Activated T-cell treated with anti-CD3 and anti-CD28 coated beads, Interleukin-2, amount 50 U/mL, for 4 hours (primary cell): ENCODE data around the gene POLR1C. TPM values are rescaled to one million over a fixed set of nuclear protein-coding genes. Genes with fewer than 3 reads are reported as not detected.
"Not testable (repeated sequence)": the region's sequence is repeated elsewhere in the genome, so short reads cannot be mapped to it uniquely, and the experiment has no call there.

Experiments used
- ATAC-seq, 2 donors: fragments of 200-7000 bp; cut with Tn5 transposase; one replicate each; pipeline ENCODE4 v1.10.0; 2021
- DNase-seq: peaks from one replicate; pipeline ENCODE4 v3.0.0-alpha.2; 2020
- H3K27me3 Mint-ChIP-seq: one replicate; pipeline ENCODE4 v1.8.0; 2021; ENCODE audit warnings: low read depth, mixed read lengths
- H3K36me3 Mint-ChIP-seq: one replicate; pipeline ENCODE4 v1.8.0; 2022; ENCODE audit warnings: mixed read lengths; ENCODE audit not compliant: insufficient read depth
- H3K4me1 Mint-ChIP-seq: one replicate; pipeline ENCODE4 v1.8.0; 2021; ENCODE audit warnings: low read depth, mixed read lengths
- H3K4me3 Mint-ChIP-seq: one replicate; pipeline ENCODE4 v1.8.0; 2021; ENCODE audit warnings: mild to moderate bottlenecking, moderate library complexity, mixed read lengths
- H3K9me3 Mint-ChIP-seq: one replicate; pipeline ENCODE4 v1.8.0; 2021; ENCODE audit warnings: mixed read lengths
- total RNA-seq, 3 donors: library from RNA; stranded (reverse); gene quantifications; one replicate each; pipeline ENCODE4 v1.2.1, GENCODE V29; 2021

The POLR1C gene
- total RNA-seq, 3 donors from 2014 or later: 192 to 231 (median 200) TPM

- peaks cover 13% of the 10 kb centered on the region for H3K36me3 Mint-ChIP-seq
- ATAC-seq (no peak), DNase-seq (no peak)
- H3K27me3 Mint-ChIP-seq: no peaks in the 10 kb centered on the region
- H3K9me3 Mint-ChIP-seq: no peaks in the 10 kb centered on the region
- H3K4me1 Mint-ChIP-seq: peaks cover 26% of the 10 kb centered on the region
- no peak overlapping the region for H3K4me3 Mint-ChIP-seq
Measured at GRCh38 chr6:43497689-43498088, 19.2 kb upstream of the POLR1C start.

- not testable (repeated sequence) for ATAC-seq, DNase-seq, H3K4me3 Mint-ChIP-seq, H3K27me3 Mint-ChIP-seq, H3K9me3 Mint-ChIP-seq
- Mint-ChIP-seq H3K36me3 (peaks cover 15% of the 10 kb centered on the region), H3K4me1 (peaks cover 22% of the 10 kb centered on the region)
Measured at GRCh38 chr6:43498291-43498690, 18.6 kb upstream of the POLR1C start.

GRCh38 chr6:43499028-43499815 lies 17.7 kb upstream of the POLR1C start:
- ATAC-seq (no peak), DNase-seq (no peak)
- Mint-ChIP-seq H3K4me3 (no peak overlapping the region), H3K9me3 (no peaks in the 10 kb centered on the region), H3K27me3 (no peaks in the 10 kb centered on the region), H3K36me3 (peaks cover 18% of the 10 kb centered on the region), H3K4me1 (peaks cover 15% of the 10 kb centered on the region)

- Mint-ChIP-seq H3K36me3 (peaks cover 18% of the 10 kb centered on the region), H3K27me3 (no peaks in the 10 kb centered on the region), H3K4me1 (no peaks in the 10 kb centered on the region), H3K4me3 (no peak overlapping the region), H3K9me3 (no peaks in the 10 kb centered on the region)
- DNase-seq: no peak
- ATAC-seq: no peak
Measured at GRCh38 chr6:43500921-43501320, 16.0 kb upstream of the POLR1C start.

- DNase-seq (no peak), ATAC-seq (no peak)
- peaks cover 18% of the 10 kb centered on the region for H3K36me3 Mint-ChIP-seq
- no peak overlapping the region for H3K4me3 Mint-ChIP-seq
- peaks cover 3% of the 10 kb centered on the region for H3K27me3 Mint-ChIP-seq
- H3K9me3 Mint-ChIP-seq: no peaks in the 10 kb centered on the region
- H3K4me1 Mint-ChIP-seq: no peaks in the 10 kb centered on the region
Measured at GRCh38 chr6:43502666-43503065, 14.2 kb upstream of the POLR1C start.

GRCh38 chr6:43503443-43503842 lies 13.4 kb upstream of the POLR1C start:
- DNase-seq (no peak), ATAC-seq (no peak)
- Mint-ChIP-seq H3K4me3 (no peak overlapping the region), H3K4me1 (no peaks in the 10 kb centered on the region), H3K36me3 (peaks cover 18% of the 10 kb centered on the region), H3K27me3 (peaks cover 8% of the 10 kb centered on the region), H3K9me3 (no peaks in the 10 kb centered on the region)

GRCh38 chr6:43504756-43505593 lies 11.9 kb upstream of the POLR1C start:
- no peaks in the 10 kb centered on the region for H3K9me3 Mint-ChIP-seq
- ATAC-seq: no peak
- H3K27me3 Mint-ChIP-seq: peaks cover 18% of the 10 kb centered on the region
- DNase-seq: no peak
- peaks cover 14% of the 10 kb centered on the region for H3K36me3 Mint-ChIP-seq
- H3K4me3 Mint-ChIP-seq: no peak overlapping the region
- peaks cover 7% of the 10 kb centered on the region for H3K4me1 Mint-ChIP-seq

GRCh38 chr6:43505718-43506117 lies 11.2 kb upstream of the POLR1C start:
- Mint-ChIP-seq H3K4me3 (no peak overlapping the region), H3K36me3 (peaks cover 12% of the 10 kb centered on the region), H3K9me3 (no peaks in the 10 kb centered on the region), H3K27me3 (peaks cover 18% of the 10 kb centered on the region), H3K4me1 (peaks cover 7% of the 10 kb centered on the region)
- DNase-seq: no peak
- no peak for ATAC-seq

GRCh38 chr6:43506171-43506570 lies 10.7 kb upstream of the POLR1C start:
- Mint-ChIP-seq H3K9me3 (no peaks in the 10 kb centered on the region), H3K27me3 (peaks cover 18% of the 10 kb centered on the region), H3K4me3 (no peak overlapping the region), H3K36me3 (peaks cover 14% of the 10 kb centered on the region), H3K4me1 (peaks cover 7% of the 10 kb centered on the region)
- ATAC-seq: no peak
- no peak for DNase-seq

- H3K4me1 Mint-ChIP-seq: peaks cover 12% of the 10 kb centered on the region
- no peak overlapping the region for H3K4me3 Mint-ChIP-seq
- H3K27me3 Mint-ChIP-seq: peaks cover 18% of the 10 kb centered on the region
- H3K9me3 Mint-ChIP-seq: no peaks in the 10 kb centered on the region
- DNase-seq (peak; percentile 77), ATAC-seq (peak; percentile 67 to 72)
- peaks cover 13% of the 10 kb centered on the region for H3K36me3 Mint-ChIP-seq
Measured at GRCh38 chr6:43506667-43507471, 10.0 kb upstream of the POLR1C start.

DNA sequence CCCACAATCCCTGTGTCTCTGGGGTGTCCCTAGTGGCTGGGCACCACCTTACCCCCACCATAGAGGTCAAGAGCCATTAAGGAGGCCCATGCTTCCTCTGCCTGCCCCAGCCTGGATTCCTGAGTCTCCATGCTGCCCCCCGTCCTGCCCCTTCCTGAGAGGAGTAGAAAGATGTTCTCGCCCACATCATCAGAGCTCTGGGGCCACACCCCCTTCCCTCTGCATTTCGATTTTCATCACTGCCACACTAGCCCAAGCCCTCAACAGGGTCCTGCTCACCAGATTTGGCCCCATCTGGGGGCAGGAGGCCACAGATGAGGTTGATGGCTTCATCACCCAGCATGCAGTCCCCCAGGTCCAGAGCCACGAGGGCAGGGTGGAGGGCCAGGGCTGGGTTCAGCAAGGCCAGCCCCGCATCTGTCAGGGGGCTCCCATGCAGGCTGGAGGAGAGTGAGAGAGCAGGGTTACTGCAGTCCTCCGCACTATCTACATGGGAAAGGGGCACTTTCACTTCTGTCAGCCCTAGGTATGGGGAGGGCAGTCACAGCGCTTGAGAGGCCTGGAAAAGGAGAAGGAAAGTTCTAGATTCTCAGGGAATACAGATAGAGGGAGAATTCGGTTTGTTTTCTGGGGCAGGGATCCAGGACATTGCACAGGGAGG lies 8.3 kb upstream of the POLR1C start:
- Mint-ChIP-seq H3K4me3 (peak overlapping the region; percentile 82), H3K27me3 (peaks cover 18% of the 10 kb centered on the region), H3K9me3 (no peaks in the 10 kb centered on the region), H3K36me3 (peaks cover 14% of the 10 kb centered on the region), H3K4me1 (peaks cover 16% of the 10 kb centered on the region)
- DNase-seq (no peak), ATAC-seq (no peak)

DNA sequence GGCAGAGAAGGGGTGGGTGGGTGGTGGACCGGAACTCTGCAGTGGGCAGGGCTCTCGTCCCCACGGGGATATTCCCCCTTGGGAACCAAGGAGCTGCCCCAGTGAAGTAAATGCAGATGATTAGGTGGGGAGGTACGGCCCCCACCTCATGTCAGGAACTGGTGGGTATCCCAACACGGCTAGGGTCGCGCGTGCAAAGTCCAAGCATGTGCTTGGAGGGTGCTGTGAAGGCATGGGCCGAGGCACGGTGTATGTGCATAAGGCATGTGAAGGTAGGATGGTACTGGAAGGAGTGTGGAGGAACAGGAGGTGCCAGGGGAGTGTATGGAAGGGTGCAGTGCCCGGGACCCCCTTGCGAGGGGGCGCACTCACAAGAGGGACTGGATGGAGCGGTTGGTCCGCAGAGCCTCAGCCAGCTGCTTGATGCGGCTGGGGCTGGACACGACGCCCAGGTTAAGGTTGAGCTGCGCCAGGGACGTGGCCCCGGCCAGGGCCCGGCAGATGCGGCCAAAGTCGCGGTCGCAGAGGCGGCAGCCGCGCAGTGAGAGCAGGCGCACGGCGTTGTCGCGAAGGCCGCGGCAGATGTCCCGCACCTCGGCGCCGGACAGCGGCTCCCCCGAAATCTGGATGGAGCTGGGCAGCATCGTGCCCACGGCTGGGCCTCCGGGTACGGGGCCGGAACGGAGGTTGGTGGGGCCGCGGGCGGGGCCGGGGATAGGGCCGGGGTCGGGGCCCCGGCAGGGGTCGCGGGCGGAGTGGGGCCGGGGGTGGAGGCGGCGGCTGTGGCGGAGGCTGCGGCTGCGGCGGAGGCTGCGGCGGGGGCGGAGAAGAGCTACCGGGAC lies 7.5 kb upstream of the POLR1C start:
- H3K9me3 Mint-ChIP-seq: no peaks in the 10 kb centered on the region
- ATAC-seq (peak; percentile 1 to 7), DNase-seq (no peak)
- H3K4me3 Mint-ChIP-seq: peak overlapping the region; percentile 82
- H3K27me3 Mint-ChIP-seq: peaks cover 18% of the 10 kb centered on the region
- peaks cover 21% of the 10 kb centered on the region for H3K4me1 Mint-ChIP-seq
- H3K36me3 Mint-ChIP-seq: peaks cover 16% of the 10 kb centered on the region
